Sciatic nerve (tissue), 2 donors: ENCODE data around the gene IL24. TPM values are rescaled to one million over a fixed set of nuclear protein-coding genes. Genes with fewer than 3 reads are reported as not detected.

ENCODE experiments used
- ATAC-seq: fragments of 200-7000 bp; cut with Tn5 transposase; one replicate; pipeline ENCODE4 v1.9.1; 2020; ENCODE audit warnings: mild to moderate bottlenecking, moderate library complexity
- DNase-seq: peaks from one replicate; pipeline ENCODE4 v3.0.0-alpha.2; 2020; ENCODE audit warnings: low spot score
- intact Hi-C: fragments of 100-400 bp; cut with DNase I; formaldehyde crosslinking; loops from one replicate; pipeline ENCODE4 v1.14.2; 2022
- total RNA-seq: library from RNA; stranded (reverse); fragmentation: NEBNext Ultra II Directional; extraction: Animal tissue kit (Norgen Biotek cat#: 25700); gene quantifications from one replicate; pipeline ENCODE4 v1.2.1, GENCODE V29; 2021
- donor health status: DM: no; HTN: no; CAD: no.
- donor health status: DM: no; HTN: no; CAD: no.

IL24 gene
- total RNA-seq, 1 donor from 2014 or later = not detected

DNA sequence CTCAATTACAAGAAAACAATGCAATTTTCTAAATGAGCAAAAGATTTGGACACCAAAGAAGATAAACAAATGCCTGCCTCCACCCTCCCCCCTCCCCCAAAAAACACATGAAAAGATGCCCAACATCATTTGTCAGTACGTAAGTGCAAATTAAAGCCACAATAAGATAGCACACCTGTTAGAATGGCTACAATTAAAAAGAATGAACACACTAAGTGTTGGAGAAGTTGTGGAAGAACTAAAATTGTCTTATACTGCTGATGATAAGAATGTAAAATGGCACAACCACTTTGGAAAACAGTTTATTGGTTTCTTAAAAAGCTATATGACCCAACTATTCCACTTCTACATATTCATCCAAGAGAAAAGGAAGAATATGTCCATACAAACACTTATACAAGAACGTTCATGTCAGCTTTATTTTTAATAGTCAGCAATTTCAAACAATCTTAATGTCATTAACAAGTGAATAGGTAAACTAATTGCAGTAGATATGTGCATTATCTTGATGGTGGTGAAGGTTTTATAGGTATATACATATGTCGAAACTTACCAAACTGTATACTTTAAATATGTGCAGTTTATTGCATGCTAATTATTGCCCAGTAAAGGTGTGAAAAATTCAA lies 21.4 kb upstream of the IL24 start:
- no peak for ATAC-seq
- intact Hi-C loops = no loop called here
- DNase-seq = no peak

DNA sequence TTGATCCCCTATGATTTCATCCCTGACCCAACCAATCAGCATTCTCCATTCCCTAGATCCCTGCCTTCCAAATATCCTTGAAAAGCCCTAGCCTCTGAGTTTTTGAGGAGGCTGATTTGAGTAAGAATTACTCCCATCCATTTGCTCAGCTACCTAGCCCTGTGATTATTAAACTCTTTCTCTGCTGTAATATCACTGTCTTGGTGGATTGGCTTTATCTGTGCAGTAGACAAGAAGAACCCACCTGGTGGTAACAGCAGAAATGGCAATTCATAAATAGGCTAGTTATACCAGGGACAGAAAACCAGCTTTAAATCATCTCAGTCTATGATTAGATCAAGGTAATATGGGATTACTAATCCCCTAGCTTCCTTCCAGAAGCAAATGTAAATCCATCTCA lies 18.8 kb upstream of the IL24 start:
- intact Hi-C loops = no loop called here
- no peak for DNase-seq
- no peak for ATAC-seq

DNA sequence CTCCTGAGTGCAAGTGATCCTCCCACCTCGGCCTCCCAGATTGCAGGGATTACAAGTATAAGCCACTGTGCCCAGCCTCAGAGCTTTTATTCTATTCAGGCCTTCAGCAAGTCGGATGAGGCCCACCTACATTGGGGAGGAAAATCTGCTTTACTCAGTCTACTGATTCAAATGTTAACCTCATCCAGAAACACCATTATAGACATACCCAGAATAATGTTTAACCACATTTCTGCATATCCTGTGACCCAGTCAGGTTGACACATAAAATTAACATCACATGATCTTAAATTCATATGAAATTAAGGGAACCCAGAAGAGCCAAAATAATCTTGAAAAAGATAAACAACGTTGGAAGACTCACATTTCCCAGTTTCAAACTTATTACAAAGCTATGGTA lies 16.9 kb upstream of the IL24 start:
- ATAC-seq (no peak), DNase-seq (no peak)
- intact Hi-C loops = no loop called here

DNA sequence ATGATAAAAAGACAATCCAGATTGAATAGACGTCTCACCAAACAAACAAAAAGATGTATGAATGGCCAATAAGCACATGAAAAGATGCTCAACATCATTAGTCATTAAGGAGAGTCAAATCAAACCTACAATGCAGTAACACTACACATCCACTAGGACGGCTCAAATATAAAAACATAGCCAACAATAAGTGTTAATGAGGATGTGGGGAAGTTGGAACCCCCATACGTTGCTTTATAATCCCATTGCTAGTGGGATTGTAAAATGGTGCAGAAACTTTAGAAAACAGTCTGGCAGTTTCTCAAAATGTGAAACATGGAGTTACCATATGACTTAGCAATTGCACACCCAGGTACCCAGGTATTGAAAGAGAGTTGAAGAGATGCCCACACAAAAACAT lies 14.7 kb upstream of the IL24 start:
- ATAC-seq (no peak), DNase-seq (no peak)
- intact Hi-C loops = no loop called here

DNA sequence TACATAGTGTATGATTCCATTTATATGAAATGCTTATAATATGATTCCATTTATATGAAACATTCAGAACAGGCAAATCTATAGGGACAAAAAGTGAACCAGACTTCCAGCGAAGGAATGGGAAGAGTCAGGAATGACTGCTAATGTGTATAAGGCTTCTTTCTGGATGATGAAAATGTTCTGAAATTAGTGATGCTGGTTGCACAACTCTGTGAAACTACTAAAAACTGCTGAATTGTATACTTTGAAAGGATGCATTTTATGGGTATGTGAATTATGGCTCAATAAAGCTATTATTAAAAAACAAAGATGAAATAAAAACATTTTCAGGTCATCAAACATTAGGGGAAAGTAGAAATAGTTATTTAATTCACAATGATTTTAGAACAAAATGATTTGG lies 14.1 kb upstream of the IL24 start:
- intact Hi-C loops = no loop called here
- no peak for DNase-seq
- no peak for ATAC-seq

DNA sequence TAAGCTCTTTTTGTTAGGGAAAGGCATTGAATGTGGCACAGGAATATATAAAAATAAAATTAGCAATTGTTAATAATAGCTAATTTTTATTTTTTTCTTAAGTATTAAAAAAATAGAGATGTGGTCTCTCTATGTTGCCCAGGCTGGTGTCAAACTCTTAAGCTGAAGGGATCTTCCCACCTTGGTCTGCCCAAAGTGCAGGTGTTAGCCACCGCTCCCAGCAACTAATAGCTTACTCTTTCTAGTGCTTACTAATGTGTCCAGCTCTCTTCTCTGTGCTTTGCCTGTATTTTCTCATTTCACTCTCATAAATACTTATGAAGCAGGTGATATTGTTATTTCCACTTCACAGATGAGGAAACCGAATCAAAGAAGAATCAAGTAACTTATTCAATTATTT lies 13.4 kb upstream of the IL24 start:
- DNase-seq (no peak), ATAC-seq (no peak)
- intact Hi-C loops = no loop called here

DNA sequence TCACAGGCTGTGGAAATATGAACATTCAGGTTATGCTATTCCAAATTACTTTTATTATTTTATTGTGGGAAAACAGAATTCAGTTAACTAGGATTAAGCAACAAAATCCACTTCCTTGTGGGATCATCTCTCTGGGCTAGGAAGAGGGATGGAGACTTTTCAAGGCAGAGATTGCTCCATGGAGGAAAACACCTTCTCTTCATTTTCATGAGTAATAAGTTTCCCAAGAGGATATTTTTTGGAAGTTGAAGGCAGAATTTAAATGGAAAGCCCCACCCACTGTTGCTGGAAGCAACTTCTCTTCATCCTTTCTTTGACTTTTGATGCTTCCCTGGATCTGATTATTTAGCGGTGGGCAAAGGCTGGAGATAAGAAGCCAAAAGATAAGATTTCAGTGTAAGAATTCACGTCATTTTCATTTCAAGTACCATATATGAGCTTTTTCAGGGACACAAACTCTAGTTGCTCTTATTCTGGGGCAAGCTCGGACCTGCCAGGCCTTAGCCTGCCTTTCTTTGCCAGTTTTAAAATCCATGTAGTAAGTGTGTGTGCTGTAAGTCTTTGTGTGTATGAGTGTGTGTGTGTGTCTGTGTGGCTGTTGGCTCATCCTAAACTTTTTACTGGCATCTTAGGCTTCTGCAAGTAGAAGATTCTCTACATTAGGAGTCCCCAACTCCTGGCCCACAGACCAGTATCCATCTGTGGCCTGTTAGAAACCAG lies 11.7 kb upstream of the IL24 start:
- no peak for DNase-seq
- ATAC-seq = no peak
- intact Hi-C loops = no loop called here

DNA sequence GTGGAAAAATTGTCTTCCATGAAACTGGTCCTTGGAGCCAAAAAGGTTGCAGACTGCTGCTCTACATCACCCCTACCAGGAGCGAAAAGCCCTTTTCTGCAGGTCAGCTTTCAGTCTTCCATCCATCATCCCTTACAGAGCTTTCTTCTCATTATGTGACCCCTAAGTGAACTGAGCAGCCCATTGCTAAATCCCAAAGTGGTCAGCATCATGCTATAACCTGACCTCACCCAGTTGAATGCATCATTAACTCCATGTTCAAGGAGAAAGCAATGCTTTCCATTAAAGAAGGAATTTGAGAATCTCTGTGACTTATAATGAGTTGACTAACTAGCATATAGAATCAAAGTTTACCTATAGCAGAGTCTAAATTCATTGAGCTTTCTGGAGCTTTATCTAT lies 10.4 kb upstream of the IL24 start:
- ATAC-seq (no peak), DNase-seq (no peak)
- intact Hi-C loops = no loop called here

DNA sequence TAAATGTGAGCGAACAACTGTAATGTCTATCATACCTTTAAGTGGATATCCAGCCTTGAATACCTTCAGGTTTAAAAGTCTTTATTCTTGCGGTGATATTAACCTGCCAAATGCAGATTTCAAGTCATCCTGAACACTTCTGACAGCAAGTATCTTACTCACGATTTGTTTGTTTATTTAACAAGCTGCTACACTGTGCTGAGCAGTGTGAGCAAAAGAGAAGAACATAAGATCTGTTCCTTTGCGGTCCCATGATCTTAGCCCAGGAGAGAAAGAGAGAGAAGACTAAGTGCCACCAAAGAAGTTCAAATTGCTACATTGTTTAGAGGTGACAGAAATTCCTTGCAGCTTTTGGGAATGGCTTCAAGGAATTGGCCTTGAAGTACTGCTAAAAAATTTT lies 9.5 kb upstream of the IL24 start:
- no peak for DNase-seq
- ATAC-seq = no peak
- intact Hi-C loops = no loop called here

DNA sequence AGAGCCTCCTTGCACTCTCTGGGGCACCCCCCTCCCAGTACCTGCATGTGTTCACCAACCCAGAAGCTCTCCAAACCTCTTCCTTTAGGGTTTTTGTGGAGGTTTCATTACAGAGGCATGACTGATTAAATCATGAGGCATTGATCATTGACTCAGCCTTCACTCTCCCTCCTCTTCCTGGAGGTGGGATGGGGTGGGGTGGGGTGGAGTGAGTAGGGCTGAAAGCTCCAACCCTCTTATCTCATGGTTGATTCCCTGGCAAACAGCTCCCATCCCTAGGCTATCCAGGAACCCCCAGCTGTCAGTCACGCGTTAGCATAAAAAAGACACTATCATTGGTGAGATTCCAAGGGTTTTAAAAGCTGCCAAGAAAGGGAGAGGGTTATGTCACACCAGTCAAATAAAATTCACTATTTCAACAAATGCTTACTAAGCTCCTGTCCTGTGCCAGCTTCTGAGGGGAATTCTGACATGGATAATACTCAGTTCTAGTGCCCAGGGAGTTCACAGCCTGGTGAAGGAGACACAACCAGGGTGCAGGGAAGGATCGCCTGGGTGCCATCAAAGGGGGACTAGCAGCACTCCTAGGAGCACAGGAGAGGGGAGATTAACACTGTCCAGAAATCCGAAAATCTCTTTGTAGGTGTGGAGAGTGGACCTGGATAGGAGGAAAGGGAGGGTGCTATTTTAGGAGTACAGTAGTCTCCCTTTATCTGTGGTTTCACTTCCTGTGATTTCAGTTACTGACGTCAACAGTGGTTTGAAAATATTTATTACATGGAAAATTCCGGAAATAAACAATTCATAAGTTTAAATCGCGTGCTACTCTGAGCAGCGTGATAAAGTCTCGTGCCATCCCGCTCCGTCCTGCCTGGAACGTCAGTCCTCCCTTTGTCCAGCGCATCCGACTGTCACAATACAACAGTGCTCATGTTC lies 6.8 kb upstream of the IL24 start:
- intact Hi-C loops = no loop called here
- ATAC-seq (peak; percentile 62), DNase-seq (no peak)

DNA sequence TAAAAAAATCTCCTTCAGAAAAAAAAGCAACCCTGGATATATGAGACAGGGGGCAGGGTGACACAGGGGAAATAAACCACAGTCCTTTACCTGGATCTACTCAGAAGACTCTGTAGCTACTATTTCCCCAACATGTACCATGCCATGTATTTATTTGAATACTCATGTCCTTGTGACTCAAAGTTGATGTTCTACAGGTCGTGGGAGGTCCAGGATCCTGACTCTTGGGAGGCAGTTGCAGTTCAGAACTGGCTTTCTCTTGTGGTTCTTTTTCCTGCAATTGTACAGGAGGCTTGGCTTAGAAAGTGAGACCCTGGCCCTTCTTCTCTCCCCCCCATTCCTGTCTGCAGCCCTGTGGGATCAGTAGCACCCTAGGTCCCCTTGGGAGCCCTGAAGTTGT lies 5.8 kb upstream of the IL24 start:
- DNase-seq (no peak), ATAC-seq (no peak)
- intact Hi-C loops = no loop called here

DNA sequence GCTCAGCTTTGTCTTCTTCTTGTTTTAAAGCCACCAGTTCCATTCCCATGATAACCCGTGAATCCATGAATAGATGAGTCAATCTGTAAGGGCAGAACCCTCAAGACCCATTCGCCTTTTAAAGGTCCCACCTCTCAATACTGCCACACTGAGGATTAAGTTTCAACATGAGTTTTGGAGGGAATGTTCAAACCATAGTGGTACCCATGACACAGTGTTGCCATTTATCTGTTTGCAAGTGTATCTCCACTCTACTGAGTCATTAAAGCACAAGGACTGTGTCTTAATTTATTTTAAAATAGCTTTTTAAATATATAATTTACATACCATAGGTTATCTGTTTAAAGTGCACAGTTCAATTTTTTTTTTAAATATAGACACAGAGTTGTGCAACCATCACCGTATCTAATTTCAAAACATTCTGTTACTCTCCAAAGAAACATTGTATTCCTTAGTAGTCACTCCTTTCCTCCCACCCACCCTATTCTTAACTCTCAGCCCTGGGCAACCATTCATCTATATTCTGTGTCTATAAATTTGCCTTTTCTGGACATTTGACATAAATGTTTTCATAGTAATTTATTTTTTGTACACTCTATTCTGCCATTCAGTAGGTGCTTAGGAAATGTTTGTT lies 4.8 kb upstream of the IL24 start:
- no peak for ATAC-seq
- intact Hi-C loops = no loop called here
- DNase-seq = no peak

DNA sequence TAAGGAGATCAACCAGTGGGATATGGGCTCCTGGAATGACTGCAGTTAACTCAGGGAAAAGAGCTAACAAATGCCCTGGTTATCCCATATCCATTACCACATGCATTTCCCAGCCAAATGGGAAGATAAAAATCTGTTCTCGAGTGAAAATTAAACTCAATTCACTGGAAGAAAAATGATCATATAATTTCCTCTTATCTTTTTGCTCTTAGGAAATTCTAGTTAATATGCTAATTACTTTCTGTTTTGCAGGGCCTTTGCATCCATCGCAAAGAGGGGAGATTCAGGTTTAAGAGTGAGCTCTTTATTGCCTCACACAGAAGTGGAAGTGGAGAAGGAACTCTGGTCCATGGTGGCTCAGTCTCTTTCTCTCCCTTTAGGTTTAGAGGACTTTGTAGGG lies 3.9 kb upstream of the IL24 start:
- DNase-seq (no peak), ATAC-seq (no peak)
- intact Hi-C loops = no loop called here

DNA sequence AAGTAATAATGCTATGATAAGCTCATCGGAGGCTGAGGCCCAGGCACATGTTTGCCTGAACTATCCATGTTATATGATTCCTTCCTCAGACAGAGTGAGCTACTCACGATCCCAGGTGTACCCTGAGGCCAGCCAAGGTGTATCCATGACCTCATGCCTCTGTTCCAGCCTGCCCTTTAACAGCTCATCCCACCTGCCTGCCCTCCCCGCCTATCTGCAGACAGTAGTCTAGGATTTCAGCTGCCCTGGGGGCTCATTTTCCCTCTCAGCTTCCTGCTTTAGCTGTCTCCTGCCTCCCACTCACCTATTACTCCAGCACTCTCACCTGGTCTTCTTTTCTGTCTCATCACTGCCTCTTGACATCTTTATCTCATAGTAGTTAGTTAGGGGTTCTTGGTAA lies 1.9 kb upstream of the IL24 start:
- intact Hi-C loops = no loop called here
- DNase-seq = no peak
- ATAC-seq = no peak

DNA sequence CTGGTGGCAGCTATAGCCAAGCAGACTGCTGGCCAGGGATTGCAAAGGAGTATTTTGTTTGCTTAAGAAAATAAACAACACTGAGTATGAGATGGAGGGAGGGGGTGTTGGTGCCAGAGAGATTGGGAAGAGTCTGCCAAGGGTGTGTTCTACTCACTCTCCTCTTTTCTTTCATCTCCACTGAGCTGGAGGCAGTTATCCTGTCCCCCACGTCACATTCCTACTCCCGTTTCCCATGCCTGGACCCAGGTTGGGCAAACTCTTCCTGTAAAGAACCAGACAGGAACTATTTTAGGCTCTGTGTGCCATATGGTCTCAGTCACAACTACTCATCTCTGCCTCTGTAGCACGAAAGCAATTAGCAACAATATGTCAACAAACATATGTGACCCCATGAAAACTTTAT lies 1.4 kb upstream of the IL24 start:
- intact Hi-C loops = no loop called here
- DNase-seq = no peak
- no peak for ATAC-seq

DNA sequence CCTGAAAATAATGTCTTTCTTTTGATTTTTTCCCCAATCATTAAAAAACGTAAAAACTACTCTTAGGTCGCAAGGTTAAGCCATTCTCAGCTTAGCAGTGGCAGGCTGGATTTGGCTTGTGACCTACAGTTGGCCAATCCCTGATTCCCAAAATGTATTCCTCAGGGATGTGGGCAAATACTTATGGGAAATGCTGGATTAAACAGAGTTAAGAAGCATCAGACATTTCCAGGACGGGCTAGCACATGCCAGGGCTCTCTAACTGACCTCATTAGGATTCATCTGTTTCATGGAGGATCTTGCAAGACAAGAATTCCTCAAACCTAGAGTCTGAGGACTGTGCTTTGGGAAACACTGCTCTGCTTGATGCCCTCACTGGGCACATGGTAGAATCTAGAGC lies 982 bp upstream of the IL24 start:
- intact Hi-C loops = no loop called here
- no peak for ATAC-seq
- no peak for DNase-seq

DNA sequence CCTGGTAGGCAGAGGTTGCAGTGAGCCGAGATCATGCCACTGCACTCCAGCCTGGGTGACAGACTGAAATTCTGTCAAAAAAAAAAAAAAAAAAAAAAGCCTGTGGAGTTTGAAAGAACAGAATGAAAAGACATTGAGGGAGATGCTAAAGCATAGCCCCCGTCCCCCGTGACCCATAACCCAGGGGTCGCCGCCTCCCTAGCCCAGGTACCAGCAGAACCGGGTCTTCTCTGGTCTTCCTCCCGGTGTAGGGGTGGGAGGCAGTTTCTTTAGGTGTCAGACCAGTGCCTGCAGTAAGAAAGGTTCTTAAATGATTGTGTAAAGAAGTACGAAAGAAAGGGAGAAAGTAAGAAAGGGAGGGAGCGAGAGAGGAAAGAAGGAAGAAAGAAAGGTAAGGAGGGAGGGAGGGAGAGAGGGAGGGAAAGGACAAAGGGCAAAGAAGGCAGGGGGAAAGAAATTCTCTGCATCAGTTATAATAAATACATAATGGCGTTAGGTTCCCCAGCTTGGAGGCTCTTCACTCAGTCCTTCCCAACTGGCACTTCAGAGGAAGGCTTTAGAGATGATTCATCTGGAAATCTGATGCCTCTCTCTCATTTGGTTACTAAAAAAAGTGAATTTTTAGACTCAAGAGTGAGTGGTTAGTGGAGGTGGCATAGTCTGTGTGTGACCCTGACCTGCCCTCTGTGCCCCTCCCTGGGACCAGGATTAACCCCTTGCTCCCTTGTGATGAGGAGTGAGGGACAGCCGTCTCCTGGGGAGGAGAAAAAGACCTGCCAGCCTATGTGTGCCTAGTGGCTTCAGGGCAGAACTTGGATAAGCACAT lies 1.1 kb downstream of the IL24 start:
- intact Hi-C loops = no loop called here
- ATAC-seq = no peak

DNA sequence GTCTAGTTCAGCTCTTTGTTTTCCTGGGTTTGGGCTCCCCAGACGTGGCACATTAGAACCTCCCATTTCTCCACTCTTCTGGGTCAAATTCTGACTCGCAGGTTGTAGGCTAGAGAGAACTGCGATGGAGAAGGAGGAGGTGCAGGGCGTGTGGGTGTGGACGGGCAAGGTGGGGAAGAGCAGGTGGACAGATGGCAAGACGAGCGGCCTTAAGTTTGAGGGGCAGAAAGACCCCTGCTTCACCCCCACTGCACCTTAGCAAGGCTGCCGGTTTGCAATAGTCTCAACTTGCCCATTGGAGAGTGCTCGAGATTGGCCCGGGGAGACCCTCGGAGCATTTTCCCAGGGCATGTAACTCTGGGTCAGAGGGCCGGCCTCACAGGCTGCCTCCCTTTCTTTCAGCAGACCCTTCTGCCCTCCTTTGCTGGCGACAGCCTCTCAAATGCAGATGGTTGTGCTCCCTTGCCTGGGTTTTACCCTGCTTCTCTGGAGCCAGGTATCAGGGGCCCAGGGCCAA lies 1.7 kb downstream of the IL24 start:
- ATAC-seq (no peak), DNase-seq (no peak)
- intact Hi-C loops = no loop called here

More for the DNA sequence above, 1.1 kb downstream of the IL24 start:
- DNase-seq = no peak

DNA sequence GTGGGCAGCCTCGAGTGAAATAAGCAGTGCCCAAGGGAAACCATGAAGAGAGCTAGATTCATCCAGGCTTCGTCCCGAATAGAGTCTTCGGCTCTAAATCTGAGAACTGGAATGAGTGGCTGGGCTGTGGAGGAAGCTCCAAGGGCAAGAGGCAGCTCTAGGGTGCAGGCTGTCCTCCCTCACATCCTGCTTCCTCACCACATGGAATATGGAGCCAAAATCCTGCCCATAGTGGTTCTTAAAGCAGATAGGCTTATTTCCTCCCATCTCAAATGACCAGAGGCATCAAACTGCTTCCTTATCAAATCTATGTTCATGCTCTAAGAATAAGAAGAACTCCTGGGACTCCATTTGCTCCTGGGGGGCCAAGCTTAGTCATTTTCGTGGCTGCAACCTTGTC lies 2.5 kb downstream of the IL24 start:
- DNase-seq (no peak), ATAC-seq (no peak)
- intact Hi-C loops = no loop called here
